HL-60 (cell line): ENCODE data around the gene DNAL1.

Experiments
- POLR2AphosphoS5 ChIP-seq: IDR thresholded peaks from 2 replicates; pipeline ENCODE4 v1.6.1; 2012; ENCODE audit warnings: low read depth
- TF ChIP-seq, protein P1 (sequence below): IDR thresholded peaks from 2 replicates; pipeline ENCODE4 v1.6.1; 2012; ENCODE audit warnings: low read depth; ENCODE audit not compliant: insufficient replicate concordance
- TF ChIP-seq, protein P2 (sequence below): IDR thresholded peaks from one replicate; pipeline ENCODE4 v1.5.1; 2011; ENCODE audit warnings: low read length, control low read depth, inconsistent platforms; ENCODE audit not compliant: insufficient read depth

DNA sequence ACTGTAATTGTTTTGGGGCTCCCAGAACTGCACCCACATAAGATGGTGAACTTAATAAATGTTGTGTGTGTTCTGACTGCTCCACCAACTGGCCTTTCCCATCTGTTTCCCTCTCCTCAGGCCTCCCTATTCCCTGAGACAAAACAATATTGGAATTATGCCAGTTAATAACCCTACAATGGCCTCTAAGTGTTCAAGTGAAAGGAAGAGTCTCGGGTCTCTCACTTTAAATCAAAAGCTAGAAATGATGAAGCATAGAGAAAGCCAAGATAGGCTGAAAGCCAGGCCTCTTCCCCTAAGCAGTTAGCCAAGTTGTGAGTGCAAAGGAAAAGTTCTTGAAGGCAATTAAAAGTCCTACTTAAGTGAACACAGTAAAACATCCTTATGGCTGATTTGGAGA, 19.1 kb upstream of the DNAL1 start:
- TF ChIP-seq, protein P1, sequence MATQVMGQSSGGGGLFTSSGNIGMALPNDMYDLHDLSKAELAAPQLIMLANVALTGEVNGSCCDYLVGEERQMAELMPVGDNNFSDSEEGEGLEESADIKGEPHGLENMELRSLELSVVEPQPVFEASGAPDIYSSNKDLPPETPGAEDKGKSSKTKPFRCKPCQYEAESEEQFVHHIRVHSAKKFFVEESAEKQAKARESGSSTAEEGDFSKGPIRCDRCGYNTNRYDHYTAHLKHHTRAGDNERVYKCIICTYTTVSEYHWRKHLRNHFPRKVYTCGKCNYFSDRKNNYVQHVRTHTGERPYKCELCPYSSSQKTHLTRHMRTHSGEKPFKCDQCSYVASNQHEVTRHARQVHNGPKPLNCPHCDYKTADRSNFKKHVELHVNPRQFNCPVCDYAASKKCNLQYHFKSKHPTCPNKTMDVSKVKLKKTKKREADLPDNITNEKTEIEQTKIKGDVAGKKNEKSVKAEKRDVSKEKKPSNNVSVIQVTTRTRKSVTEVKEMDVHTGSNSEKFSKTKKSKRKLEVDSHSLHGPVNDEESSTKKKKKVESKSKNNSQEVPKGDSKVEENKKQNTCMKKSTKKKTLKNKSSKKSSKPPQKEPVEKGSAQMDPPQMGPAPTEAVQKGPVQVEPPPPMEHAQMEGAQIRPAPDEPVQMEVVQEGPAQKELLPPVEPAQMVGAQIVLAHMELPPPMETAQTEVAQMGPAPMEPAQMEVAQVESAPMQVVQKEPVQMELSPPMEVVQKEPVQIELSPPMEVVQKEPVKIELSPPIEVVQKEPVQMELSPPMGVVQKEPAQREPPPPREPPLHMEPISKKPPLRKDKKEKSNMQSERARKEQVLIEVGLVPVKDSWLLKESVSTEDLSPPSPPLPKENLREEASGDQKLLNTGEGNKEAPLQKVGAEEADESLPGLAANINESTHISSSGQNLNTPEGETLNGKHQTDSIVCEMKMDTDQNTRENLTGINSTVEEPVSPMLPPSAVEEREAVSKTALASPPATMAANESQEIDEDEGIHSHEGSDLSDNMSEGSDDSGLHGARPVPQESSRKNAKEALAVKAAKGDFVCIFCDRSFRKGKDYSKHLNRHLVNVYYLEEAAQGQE, result no peak
- TF ChIP-seq, protein P2, sequence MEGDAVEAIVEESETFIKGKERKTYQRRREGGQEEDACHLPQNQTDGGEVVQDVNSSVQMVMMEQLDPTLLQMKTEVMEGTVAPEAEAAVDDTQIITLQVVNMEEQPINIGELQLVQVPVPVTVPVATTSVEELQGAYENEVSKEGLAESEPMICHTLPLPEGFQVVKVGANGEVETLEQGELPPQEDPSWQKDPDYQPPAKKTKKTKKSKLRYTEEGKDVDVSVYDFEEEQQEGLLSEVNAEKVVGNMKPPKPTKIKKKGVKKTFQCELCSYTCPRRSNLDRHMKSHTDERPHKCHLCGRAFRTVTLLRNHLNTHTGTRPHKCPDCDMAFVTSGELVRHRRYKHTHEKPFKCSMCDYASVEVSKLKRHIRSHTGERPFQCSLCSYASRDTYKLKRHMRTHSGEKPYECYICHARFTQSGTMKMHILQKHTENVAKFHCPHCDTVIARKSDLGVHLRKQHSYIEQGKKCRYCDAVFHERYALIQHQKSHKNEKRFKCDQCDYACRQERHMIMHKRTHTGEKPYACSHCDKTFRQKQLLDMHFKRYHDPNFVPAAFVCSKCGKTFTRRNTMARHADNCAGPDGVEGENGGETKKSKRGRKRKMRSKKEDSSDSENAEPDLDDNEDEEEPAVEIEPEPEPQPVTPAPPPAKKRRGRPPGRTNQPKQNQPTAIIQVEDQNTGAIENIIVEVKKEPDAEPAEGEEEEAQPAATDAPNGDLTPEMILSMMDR, result no peak
- TF ChIP-seq POLR2AphosphoS5, result no peak
